Measurements from ENCODE around the gene KANSL1.

Gene KANSL1

DNA sequence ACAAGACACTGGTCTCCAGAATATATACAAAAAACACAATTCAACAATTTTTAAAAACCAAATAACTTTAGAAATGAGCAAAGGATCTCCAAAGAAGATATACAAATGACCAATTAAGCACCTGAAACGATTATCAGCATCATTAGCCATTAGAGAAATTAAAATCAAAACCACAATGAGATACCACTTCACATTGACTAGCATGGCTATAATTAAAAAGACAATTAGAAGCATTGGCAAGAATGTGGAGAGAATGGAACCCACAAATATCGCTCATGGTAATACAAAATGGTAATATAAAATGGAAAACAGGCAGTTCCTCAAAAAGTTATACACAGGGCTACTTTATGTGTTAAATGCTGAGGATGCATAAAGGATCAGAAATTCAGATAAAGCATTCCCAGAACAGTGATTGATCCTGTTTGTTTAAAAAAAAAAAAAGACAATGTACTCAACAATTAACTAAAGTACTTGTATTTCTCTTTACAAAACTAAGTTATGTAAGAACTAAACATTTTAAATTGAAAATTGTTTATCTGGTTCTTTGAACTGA lies 52.5 kb downstream of the KANSL1 start:
- no peak for DNase-seq (ENCODE audit: low read depth)

DNA sequence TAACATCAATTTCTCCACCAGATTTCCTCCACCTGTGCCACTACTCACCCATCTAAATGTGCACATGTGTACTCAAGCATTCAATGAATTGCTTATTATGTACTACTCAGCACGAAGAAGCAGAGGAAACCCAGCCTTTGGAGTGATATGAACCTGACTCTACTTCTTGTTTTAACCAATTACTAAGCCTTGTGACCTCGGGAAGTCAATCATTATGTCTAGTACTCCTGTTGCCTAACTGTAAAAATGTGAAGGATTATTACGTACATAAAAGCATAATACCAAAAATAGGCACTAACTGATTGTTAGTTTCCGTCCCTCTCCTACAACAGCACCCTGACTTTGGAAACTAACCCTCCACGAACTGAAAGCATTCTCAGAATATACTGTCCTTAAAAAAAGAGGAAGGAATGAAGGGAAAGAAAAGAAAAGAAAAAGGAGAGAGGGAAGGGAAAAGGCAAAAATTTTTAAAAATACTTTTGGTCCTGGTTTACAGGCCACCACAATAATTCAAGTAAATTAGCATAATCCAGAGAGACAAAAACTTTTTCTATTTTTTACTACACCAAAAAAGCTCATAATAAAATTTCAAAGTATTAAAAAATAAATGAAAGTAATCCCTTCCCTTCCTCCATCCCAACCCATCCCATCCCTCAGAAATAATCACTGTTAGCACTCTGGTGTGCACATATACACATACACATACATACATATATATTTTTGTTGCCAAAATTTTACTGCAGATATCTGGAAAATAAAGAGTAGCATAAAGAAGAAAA lies 53.6 kb downstream of the KANSL1 start:
- no peak for DNase-seq (ENCODE audit: low read depth)

DNA sequence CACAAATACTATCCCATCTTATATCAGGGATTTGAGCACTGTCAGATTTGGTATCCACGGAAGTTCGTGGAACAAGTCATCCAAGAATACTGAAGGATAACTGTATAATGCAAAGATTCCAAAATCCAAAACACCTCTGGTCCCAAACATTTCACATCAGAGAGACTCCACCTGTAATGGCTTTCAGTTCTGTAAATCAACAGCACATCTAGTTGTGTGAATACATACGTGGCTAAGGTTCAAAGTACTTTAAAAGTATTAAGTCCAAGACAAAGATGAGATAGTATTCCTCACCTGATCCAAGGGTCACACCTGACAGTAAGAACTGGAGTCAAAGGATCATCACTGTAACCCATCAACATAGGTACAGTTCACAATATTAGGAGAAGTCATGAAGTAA lies 54.8 kb downstream of the KANSL1 start:
- no peak for DNase-seq (ENCODE audit: low read depth)

DNA sequence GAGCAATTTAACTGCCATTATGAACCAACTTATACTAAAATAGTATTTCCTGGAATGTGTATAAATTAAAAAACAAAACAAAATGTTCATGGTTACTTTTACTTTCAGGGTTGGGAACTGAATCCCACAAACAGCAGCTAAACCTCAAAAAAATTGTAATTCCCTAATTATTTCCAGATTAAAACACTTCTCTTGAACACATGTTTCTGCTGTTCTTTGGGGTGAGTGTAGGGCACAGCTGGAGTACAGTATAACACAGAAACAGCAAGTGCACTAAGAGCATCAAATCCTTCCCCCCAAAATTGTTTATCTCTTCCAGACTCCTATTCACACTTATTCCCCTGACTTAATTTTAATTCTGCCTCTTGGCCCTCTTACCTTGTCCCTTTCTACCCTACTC lies 56.4 kb downstream of the KANSL1 start:
- DNase-seq (ENCODE audit: low read depth): no peak

DNA sequence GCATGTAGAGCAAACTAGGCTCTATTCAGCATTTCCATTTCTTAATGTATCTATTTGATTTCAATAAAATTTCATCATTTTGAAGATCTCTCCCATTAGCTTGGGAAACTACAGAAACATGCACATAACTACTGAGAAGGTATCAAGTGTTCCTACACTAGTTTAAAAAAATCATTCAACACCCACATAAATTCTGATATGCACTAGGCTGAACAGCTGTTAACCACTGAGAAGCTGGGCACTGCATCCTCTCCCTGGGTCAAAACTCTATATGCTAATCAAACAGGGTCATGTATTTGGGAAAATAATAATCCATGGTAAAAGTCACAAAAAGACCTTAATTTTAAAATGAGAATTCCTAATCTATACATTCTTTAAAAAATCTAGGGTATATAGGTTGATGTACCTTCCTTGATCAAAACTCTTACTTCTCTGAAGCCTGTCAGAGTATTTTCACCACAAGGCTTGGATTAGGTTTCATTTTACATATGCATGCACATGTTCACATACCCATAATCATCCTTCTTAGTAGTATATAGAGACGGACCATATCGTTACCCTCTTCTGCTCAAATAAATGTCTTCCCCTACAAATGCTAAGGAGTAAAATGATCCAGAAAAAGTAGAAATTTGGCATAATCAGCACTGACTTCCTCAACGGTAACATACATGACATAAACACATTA lies 57.2 kb downstream of the KANSL1 start:
- DNase-seq (ENCODE audit: low read depth): no peak

- DNase-seq (ENCODE audit: low read depth): no peak
Measured at GRCh38 chr17:46135126-46135812, 58.0 kb downstream of the KANSL1 start.

DNA sequence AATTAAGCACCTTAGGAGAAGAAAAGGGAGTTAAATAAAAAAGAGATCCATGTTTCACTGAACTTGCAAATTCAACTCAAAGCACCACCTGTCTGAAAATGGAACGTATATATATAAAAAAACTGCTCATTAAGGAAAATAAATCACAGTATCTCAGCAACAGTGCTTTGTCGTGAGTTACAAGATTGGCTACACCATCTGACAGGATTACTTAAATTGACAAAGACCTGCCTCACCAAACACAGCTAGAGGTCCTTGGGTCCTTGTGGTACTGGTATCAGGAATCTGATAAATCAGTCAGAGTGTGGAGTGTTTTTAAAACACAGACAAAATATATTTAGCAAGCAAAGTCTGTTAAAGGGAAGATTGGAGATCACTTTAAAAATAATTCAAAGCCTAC lies 63.9 kb downstream of the KANSL1 start:
- DNase-seq (ENCODE audit: low read depth): no peak

- no peak for DNase-seq (ENCODE audit: low read depth)
Measured at GRCh38 chr17:46128453-46128852, 64.8 kb downstream of the KANSL1 start.

DNA sequence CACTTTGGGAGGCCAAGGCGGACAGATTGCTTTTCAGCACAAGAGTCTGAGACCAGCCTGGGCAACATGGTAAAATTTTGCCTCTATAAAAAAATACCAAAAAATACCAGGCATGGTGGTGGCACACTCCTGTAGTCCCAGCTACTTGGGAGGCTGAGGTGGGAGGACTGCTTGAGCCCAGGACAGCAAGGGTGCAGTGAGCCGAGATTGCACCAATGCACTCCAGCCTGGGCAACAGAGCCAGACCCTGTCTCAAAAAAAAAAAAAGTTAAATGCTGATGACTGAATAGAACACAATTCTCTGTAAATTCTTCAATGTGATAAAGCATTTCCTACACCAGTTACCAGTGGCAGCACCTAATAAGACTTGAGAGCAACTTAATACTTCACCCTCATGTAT lies 65.7 kb downstream of the KANSL1 start:
- DNase-seq (ENCODE audit: low read depth): no peak

GRCh38 chr17:46126840-46127239 lies 66.4 kb downstream of the KANSL1 start:
- DNase-seq (ENCODE audit: low read depth): no peak

- DNase-seq (ENCODE audit: low read depth): no peak
Measured at GRCh38 chr17:46125831-46126230, 67.4 kb downstream of the KANSL1 start.

- DNase-seq (ENCODE audit: low read depth): no peak
Measured at GRCh38 chr17:46124695-46125592, 68.3 kb downstream of the KANSL1 start.

DNA sequence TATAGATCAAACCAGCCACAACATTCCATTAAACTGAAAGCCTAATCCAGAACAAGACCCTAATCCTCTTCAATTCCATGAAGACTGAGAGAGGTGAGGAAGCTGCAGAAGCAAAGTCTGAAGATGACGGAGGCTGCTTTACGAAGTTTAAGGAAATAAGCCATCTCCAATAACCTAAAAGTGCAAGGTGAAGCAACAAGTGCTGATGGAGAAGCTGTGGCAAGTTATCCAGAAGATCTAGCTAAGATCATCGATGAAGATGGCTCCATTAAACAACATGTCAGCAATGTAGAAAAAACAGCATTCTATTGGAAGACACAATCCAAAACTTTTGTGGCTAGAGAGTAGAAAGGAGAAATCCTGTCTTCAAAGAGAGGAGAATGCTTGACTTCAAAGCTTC lies 69.6 kb downstream of the KANSL1 start:
- DNase-seq (ENCODE audit: low read depth): no peak

DNA sequence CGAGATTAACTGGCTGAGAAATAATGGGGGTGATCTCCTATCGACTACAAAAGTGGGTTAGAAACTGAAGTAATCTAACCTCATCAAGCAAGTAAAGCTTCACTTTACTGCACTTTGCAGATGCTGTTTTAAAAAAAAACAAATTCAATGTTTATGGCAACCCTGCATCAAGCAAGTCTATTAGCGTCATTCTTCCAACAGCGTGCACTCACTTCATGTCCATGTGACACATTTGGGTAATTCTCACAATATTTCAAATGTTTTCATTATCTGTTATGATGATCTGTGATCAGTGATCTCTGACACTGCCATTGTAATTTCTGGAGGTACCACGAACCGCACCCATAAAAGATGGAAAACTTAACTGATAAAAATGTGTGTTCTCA lies 70.8 kb downstream of the KANSL1 start:
- DNase-seq (ENCODE audit: low read depth): no peak

DNA sequence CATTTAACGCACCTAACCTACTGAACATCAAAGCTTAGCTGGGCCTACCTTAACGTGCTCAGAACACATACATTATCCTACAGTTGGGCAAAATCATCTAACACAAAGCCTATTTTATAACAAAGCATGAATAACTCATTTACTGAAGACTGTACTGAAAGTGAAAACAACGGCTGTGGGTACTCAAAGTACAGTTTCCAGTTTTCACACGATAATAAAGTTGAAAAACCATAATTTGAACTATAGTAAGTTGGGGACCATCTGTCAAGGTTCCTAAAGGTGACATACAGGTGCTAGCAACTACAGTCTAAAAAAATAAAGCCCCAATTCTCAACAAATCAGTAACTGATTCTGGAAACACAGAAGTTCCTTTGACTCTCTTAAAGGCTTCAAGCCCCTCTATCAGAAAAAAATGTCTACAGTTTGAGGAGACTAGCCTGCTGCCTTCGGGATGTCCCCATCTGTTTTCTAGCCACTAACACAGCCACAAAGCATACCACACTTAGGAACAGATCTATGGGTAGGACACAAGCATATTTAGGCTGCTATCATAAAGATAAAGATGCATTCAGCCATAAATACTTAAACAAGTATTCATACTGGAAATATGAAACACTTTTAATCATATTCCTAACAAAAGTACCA lies 71.3 kb downstream of the KANSL1 start:
- DNase-seq (ENCODE audit: low read depth): no peak

GRCh38 chr17:46121165-46121764 lies 72.0 kb downstream of the KANSL1 start:
- no peak for DNase-seq (ENCODE audit: low read depth)

GRCh38 chr17:46120537-46120936 lies 72.7 kb downstream of the KANSL1 start:
- no peak for DNase-seq (ENCODE audit: low read depth)

GRCh38 chr17:46120078-46120477 lies 73.2 kb downstream of the KANSL1 start:
- DNase-seq (ENCODE audit: low read depth): no peak

DNA sequence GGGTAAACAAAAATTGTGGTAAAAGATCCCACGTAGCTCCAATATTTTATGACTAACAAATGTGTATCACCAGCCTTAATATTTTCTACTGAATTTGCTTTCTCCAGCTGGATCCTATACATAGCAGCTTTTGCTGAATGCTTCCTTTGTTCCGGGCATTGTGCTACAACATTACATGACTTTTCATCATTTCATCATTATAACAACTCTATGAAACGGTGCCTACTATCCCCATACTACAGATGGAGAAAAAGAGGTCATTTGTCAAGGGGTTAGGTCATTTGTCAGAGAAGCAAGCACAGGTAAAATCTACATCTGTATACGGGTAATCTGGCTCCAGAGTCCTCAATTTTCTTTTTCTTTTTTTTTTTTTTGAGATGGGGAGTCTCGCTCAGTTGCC lies 74.3 kb downstream of the KANSL1 start:
- no peak for DNase-seq (ENCODE audit: low read depth)

- DNase-seq (ENCODE audit: low read depth): no peak
Measured at GRCh38 chr17:46117850-46118696, 75.2 kb downstream of the KANSL1 start.

Measured in stimulated activated CD8-positive, alpha-beta memory T cell treated with anti-CD3 and anti-CD28 coated beads, Interleukin-12 subunit alpha, Interleukin-12 subunit beta, amount 100 ng/mL, for 1 hour (primary cell).